ENCODE measurements around the gene TMPRSS4.

- TF ChIP-seq MXD4 (CRISPR knock-in tag; IDR thresholded peaks at IDR 0.05) (no peak), ZFX (CRISPR knock-in tag; IDR thresholded peaks at IDR 0.05; ENCODE audit: low read depth) (no peak), TBL1XR1 (IDR thresholded peaks at IDR 0.05; ENCODE audit: borderline replicate concordance, low read length, partially characterized antibody) (no peak), ATF7 (IDR thresholded peaks at IDR 0.05) (no peak), ATF7 (CRISPR knock-in tag; IDR thresholded peaks at IDR 0.05) (no peak), SMC3 (IDR thresholded peaks at IDR 0.05; ENCODE audit: low read length) (no peak), ZBTB26 (CRISPR knock-in tag; IDR thresholded peaks at IDR 0.05; ENCODE audit: borderline replicate concordance) (no peak), SP1 (IDR thresholded peaks at IDR 0.05) (no peak), SP1 (CRISPR knock-in tag; IDR thresholded peaks at IDR 0.05) (no peak), KMT2B (CRISPR knock-in tag; IDR thresholded peaks at IDR 0.05) (no peak), CHD2 (IDR thresholded peaks at IDR 0.05; ENCODE audit: low read depth, low read length) (no peak), PATZ1 (CRISPR knock-in tag; IDR thresholded peaks at IDR 0.05) (no peak)
Measured at GRCh38 chr11:118084247-118084646, 7.4 kb downstream of the TMPRSS4 start.

All from HepG2 (cell line).